Thoracic aorta (tissue), 2 donors: Measurements from ENCODE around the gene RPP38. TPM values are rescaled to one million over a fixed set of nuclear protein-coding genes. Genes with fewer than 3 reads are reported as not detected.

Experiments
- ATAC-seq: fragments of 150-250 bp; one replicate; pipeline ENCODE4 v1.8.0; 2017; ENCODE audit warnings: low read depth; ENCODE audit not compliant: insufficient number of reproducible peaks, low FRiP score
- DNase-seq: peaks from one replicate; pipeline ENCODE4 v3.0.0-alpha.2; 2020; ENCODE audit warnings: low spot score
- H3K27ac ChIP-seq, 2 donors: fragments of 200-600 bp; sonication (generic); 1 replicate in 1 of 2; 2 replicates in 1 of 2; pipeline ENCODE4 v1.5.1; 2016; ENCODE audit warnings: mild to moderate bottlenecking in 2 of 2, moderate library complexity in 2 of 2
- H3K27me3 ChIP-seq: fragments of 200-600 bp; sonication (generic); replicated peaks from 2 replicates; pipeline ENCODE4 v1.6.0; 2016; ENCODE audit warnings: mild to moderate bottlenecking; ENCODE audit not compliant: insufficient read depth
- H3K36me3 ChIP-seq: fragments of 200-600 bp; sonication (generic); one replicate; pipeline ENCODE4 v1.5.1; 2016
- H3K4me1 ChIP-seq, 2 donors: fragments of 200-600 bp; sonication (generic); 1 replicate in 1 of 2; 2 replicates in 1 of 2; pipeline versions ENCODE4 v1.5.1 to v1.6.0; 2016; ENCODE audit warnings: low read depth in 2 of 2, mild to moderate bottlenecking in 1 of 2; ENCODE audit not compliant: control insufficient read depth in 1 of 2
- H3K4me3 ChIP-seq: fragments of 200-600 bp; sonication (generic); 2 replicates; pipeline ENCODE4 v1.5.1; 2016; ENCODE audit warnings: mild to moderate bottlenecking
- H3K9me3 ChIP-seq: fragments of 200-600 bp; sonication (generic); 2 replicates; pipeline ENCODE4 v1.5.1; 2016
- total RNA-seq, 2 donors: library from RNA; depleted of rRNA; stranded (reverse); fragments of >200 nt; gene quantifications; one replicate each; pipeline versions ENCODE4 v1.1.0 to v1.2.3, GENCODE V29; 2016
- TF ChIP-seq, protein P1 (sequence below): fragments of 200-600 bp; sonication (generic); IDR thresholded peaks from one replicate; pipeline ENCODE4 v1.5.1; 2019; ENCODE audit warnings: antibody characterized with exemption

RPP38 gene
- total RNA-seq, 2 donors from 2014 or later, result 7.3 to 13.1 TPM

DNA sequence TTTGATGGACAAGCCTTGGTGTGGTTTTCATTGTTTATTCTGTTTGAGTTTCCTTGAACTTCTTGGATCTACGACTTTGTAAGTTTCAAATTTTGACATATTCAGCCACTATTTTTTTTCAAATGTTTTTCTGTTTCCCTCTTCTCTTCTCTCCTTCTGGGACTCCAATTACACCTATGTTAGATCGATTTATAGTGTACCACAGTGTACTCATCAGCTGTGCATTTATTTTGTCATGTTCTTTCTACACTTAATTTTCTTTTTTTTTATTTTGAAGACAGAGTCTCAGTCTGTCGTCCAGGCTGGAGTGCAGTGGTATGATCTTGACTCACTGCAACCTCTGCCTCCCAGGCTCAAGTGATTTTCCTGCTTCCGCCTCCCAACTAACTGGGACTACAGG is 37.2 kb upstream of the RPP38 start:
- ATAC-seq (no peak), DNase-seq (no peak)
- no peaks in the 10 kb centered on the region for H3K4me1 ChIP-seq
- H3K27ac ChIP-seq, result no peak overlapping the region
- peaks cover 12% of the 10 kb centered on the region for H3K9me3 ChIP-seq
- TF ChIP-seq, protein P1, sequence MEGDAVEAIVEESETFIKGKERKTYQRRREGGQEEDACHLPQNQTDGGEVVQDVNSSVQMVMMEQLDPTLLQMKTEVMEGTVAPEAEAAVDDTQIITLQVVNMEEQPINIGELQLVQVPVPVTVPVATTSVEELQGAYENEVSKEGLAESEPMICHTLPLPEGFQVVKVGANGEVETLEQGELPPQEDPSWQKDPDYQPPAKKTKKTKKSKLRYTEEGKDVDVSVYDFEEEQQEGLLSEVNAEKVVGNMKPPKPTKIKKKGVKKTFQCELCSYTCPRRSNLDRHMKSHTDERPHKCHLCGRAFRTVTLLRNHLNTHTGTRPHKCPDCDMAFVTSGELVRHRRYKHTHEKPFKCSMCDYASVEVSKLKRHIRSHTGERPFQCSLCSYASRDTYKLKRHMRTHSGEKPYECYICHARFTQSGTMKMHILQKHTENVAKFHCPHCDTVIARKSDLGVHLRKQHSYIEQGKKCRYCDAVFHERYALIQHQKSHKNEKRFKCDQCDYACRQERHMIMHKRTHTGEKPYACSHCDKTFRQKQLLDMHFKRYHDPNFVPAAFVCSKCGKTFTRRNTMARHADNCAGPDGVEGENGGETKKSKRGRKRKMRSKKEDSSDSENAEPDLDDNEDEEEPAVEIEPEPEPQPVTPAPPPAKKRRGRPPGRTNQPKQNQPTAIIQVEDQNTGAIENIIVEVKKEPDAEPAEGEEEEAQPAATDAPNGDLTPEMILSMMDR, result no peak
- H3K4me3 ChIP-seq, result no peak overlapping the region
- no peaks in the 10 kb centered on the region for H3K36me3 ChIP-seq
- no peaks in the 10 kb centered on the region for H3K27me3 ChIP-seq

DNA sequence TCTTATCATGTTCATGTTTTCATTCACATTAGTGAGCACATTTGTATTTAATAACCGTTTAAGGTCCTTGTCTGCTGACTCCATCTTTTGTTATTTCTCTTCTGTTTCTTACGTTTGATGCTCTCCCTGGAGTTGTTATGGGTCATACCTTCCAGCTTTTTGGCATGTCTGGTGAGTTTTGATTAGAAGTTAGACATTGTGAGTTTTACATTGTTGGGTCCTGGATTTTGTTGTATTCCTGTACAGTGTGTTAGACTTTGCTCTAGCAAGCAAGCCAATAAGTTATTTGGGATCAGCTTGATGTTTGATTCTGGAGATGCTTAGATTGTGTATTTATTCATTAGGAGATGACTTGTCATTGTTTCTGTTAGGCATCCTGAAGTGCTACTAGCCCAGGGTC is 36.5 kb upstream of the RPP38 start:
- DNase-seq (no peak), ATAC-seq (no peak)
- H3K9me3 ChIP-seq, result peaks cover 18% of the 10 kb centered on the region
- no peak overlapping the region for H3K4me3 ChIP-seq
- no peaks in the 10 kb centered on the region for H3K27me3 ChIP-seq
- TF ChIP-seq, protein P1, result no peak
- H3K4me1 ChIP-seq, result no peaks in the 10 kb centered on the region
- H3K36me3 ChIP-seq, result no peaks in the 10 kb centered on the region
- H3K27ac ChIP-seq, result no peak overlapping the region

DNA sequence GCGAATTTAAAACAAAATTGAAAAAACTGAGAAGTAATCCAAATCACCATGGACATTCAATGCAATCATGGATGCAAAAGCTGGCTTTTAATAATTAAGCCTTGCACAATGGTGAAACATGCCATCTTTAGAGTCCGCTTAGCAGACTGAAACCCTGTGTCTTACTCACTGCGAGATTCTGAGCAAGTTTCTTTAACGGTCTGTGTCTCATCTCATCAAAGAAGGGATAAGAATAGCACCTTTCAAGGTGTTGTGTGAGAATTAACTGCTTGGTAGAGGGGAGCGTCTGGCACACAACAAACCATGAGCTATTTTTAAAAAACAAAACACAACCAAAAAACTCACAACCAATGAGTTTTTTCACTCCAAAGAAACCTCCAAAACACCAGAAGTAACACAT is 30.0 kb upstream of the RPP38 start:
- peaks cover 5% of the 10 kb centered on the region for H3K9me3 ChIP-seq
- DNase-seq (no peak), ATAC-seq (no peak)
- TF ChIP-seq, protein P1, result no peak
- H3K4me3 ChIP-seq, result no peak overlapping the region
- no peaks in the 10 kb centered on the region for H3K4me1 ChIP-seq
- no peaks in the 10 kb centered on the region for H3K27me3 ChIP-seq
- no peaks in the 10 kb centered on the region for H3K36me3 ChIP-seq
- no peak overlapping the region for H3K27ac ChIP-seq

DNA sequence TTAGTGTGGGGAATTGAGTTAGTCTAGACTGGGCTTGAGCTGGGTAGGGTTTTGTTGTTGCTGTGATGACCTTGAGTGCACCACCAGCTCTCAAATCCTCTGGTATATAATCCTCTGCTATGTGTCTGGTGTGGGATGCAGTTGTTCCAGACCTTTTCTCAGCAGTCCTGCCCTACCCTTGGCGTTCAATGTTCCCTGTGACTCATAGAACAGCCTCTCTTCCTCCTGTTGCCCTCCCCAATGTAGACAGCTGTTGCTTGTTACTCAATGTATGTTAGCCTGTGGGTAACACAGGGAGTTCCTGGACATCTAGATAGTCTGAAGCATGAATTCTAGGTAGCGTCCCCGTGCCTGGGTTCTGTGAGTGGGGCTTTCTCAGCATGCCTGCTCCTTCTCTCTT is 28.4 kb upstream of the RPP38 start:
- TF ChIP-seq, protein P1, result no peak
- DNase-seq (no peak), ATAC-seq (no peak)
- Histone ChIP-seq H3K27me3 (no peaks in the 10 kb centered on the region), H3K4me1 (no peaks in the 10 kb centered on the region), H3K9me3 (peaks cover 5% of the 10 kb centered on the region), H3K27ac (no peak overlapping the region), H3K4me3 (no peak overlapping the region), H3K36me3 (no peaks in the 10 kb centered on the region)

DNA sequence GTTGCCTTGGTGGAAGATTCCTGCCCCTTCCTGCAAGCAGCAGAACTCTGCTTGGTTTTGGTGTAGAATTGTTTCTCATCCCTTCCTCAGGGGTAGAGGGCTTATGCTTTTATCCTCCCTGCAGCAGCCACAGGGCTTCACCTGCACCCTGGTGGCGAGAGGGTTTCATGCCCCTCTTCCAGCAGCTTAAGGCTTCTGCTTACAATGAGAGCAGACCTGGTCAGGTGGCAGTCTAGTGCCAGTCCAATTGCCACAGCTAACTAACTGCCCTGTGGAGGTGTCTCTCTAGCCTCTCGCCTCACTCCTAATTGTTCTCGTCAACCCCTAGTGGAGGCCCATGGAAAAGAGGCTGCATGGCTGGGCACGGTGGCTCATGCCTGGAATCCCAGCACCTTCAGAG is 27.9 kb upstream of the RPP38 start:
- TF ChIP-seq, protein P1, result no peak
- Histone ChIP-seq H3K9me3 (peaks cover 5% of the 10 kb centered on the region), H3K27me3 (no peaks in the 10 kb centered on the region), H3K4me1 (no peaks in the 10 kb centered on the region), H3K4me3 (no peak overlapping the region), H3K27ac (no peak overlapping the region), H3K36me3 (no peaks in the 10 kb centered on the region)
- ATAC-seq, result no peak
- DNase-seq, result no peak
